NCI-H1417 treated with DMSO at 0.1 percent for 48 hours (cell line): ENCODE data around the gene NR0B1.

ENCODE experiments used
- DNase-seq: peaks from one replicate; lab custom pipeline; 2025; lab: John Stamatoyannopoulos, UW

Gene NR0B1

GRCh38 chrX:30309139-30309571, at the start of gene NR0B1:
Gene NR0B1 (minus strand): TSS chrX:30309390. CDS start chrX:30309363, 27 bp downstream.
- DNase-seq = peak; percentile 26

GRCh38 chrX:30349946-30350345, 40.8 kb upstream of the NR0B1 start:
- no peak for DNase-seq

GRCh38 chrX:30343206-30343605, 34.0 kb upstream of the NR0B1 start:
- no peak for DNase-seq

GRCh38 chrX:30340753-30341152, 31.6 kb upstream of the NR0B1 start:
- no peak for DNase-seq

GRCh38 chrX:30327762-30328161, 18.6 kb upstream of the NR0B1 start:
- no peak for DNase-seq

GRCh38 chrX:30317308-30317707, 8.1 kb upstream of the NR0B1 start:
- no peak for DNase-seq

- DNase-seq = no peak
These were observed 4.1 kb upstream of the NR0B1 start for GRCh38 chrX:30313322-30313721.

GRCh38 chrX:30312858-30313257, 3.7 kb upstream of the NR0B1 start:
- DNase-seq = no peak

- DNase-seq = no peak
These were observed 1.4 kb upstream of the NR0B1 start for GRCh38 chrX:30310429-30311206.

GRCh38 chrX:30308263-30309138, 689 bp downstream of the NR0B1 start:
- DNase-seq = peak; percentile 51

- no peak for DNase-seq
These were observed 1.7 kb downstream of the NR0B1 start for GRCh38 chrX:30307466-30307865.

- DNase-seq = no peak
These were observed 4.3 kb downstream of the NR0B1 start for GRCh38 chrX:30304866-30305265.

- DNase-seq = no peak
These were observed 6.2 kb downstream of the NR0B1 start for GRCh38 chrX:30302956-30303355.

GRCh38 chrX:30301963-30302362, 7.2 kb downstream of the NR0B1 start:
- DNase-seq = no peak

GRCh38 chrX:30301208-30301607, 8.0 kb downstream of the NR0B1 start:
- DNase-seq = no peak

- no peak for DNase-seq
These were observed 12.6 kb downstream of the NR0B1 start for GRCh38 chrX:30296408-30297254.

- DNase-seq = no peak
These were observed 25.6 kb downstream of the NR0B1 start for GRCh38 chrX:30283456-30284200.

- DNase-seq = no peak
These were observed 26.7 kb downstream of the NR0B1 start for GRCh38 chrX:30282527-30282926.

GRCh38 chrX:30280428-30280827, 28.8 kb downstream of the NR0B1 start:
- no peak for DNase-seq

GRCh38 chrX:30278365-30278764, 30.8 kb downstream of the NR0B1 start:
- no peak for DNase-seq

GRCh38 chrX:30275498-30275897, 33.7 kb downstream of the NR0B1 start:
- DNase-seq = no peak
